ENCODE results near the gene TMEM131L.

TMEM131L gene

DNA sequence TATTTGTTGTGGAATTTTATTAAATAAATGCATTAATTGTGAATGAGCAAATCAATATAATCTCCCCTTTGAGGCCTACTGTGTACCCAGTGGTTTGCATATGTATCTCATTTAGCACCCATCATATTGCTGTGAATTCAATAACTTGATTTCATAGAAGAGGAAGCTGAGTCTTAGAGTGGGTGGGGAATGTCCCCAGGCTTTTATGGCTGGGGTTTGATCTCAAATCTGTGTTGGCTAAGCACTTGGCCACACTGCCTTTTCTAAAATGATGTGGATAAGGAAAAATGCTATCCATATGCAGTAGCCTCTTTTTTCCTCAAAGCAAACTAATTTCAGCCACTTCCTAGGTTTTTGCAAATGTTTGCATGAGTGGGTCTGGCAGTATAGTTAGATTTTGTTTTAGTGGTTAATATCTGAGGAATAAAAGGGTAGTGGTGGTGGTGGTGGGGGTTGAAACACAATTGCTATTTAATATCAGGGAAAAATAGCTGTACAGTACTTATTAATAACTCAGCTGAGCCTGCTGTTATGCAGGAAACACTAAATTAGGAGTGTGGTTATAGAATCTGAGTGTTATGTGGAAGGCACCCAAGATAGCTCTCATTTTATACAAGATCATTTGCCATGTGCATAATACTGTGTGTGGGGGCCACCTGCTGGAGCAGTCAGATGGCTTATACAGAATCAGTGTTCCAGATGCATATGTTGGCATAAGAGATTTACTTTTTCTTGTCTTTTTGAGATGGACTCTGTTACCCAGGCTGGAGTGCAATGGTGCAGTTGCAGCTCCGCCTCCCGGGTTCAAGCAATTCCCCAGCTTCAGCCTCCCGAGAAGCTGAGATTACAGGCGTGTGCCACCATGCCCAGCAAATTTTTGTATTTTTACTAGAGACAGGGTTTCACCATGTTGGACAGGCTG is 108.0 kb downstream of the TMEM131L start:
- peak; percentile 75 for DNase-seq (ENCODE audit: low spot score)

DNA sequence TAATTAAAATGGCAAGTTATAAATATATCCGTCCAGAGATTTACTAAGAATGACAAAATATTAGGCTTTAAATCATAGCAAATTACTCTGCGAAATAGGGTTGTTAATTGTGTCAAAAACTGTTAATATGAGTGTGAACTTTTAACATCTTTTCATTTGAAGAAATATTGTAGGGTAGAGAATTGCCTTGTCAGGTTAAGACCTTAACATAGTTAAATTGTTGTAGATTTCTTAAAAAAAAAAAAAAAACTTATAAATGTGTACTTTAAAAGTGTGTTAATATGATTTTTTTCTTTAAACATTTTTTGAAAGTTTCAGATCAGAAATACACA is 110.2 kb downstream of the TMEM131L start:
- DNase-seq (ENCODE audit: low spot score) = no peak

DNA sequence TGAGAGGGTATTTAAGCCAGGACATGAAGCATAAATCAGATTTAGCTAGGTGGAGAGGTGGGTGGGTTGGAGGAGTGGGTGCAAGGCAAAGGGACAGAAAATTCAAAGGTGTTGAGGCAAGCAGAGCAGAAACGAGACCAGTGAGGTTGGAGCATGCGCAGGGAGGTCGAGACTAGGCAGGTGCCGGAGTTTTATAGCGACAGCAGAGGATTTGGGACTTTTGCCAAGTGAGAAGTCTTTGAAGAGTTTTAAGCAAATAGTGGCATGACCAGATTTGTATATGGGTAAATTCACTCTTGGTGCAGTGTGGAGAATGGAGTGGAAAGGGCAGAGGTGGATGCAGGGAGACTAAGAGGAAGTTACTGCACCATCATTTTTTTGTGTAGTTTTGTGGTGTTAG is 110.9 kb downstream of the TMEM131L start:
- no peak for DNase-seq (ENCODE audit: low spot score)

DNA sequence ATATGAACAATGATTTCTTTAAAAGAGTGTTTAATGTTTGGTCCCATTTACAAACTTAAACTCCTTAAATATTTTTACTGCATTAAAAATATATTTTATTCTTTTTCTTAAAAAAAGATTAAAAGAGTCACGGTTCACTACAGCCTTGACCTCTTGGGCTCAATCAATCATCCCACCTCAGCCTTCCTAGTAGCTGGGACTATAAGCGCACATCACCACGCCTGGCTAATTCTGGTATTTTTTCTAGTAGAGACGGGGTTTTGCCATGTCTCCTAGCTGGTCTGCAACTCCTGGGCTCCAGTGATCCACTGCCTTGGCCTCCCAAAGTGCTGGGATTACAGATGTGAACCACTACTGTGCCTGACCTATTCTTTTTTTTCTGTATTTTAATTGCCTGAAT is 113.2 kb downstream of the TMEM131L start:
- no peak for DNase-seq (ENCODE audit: low spot score)

DNA sequence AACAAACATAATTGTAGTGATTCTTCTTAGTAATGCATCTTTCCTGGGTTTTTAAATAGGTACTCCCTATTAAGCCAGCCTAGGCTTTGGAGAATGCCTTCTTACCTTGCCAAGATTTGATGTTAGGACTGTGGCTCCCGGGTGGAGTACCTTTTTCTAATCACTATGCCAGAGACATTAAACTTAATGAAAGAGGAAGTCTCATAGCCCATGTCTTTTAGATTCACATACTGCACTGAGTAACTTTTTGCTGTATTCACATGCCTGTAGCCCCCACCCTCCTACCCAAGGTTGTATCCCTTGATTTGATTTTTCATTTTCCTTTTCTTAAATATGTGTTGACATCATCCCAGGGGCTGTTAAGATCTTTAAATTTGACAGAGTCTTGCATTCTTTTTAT is 113.7 kb downstream of the TMEM131L start:
- DNase-seq (ENCODE audit: low spot score) = peak; percentile 33

DNA sequence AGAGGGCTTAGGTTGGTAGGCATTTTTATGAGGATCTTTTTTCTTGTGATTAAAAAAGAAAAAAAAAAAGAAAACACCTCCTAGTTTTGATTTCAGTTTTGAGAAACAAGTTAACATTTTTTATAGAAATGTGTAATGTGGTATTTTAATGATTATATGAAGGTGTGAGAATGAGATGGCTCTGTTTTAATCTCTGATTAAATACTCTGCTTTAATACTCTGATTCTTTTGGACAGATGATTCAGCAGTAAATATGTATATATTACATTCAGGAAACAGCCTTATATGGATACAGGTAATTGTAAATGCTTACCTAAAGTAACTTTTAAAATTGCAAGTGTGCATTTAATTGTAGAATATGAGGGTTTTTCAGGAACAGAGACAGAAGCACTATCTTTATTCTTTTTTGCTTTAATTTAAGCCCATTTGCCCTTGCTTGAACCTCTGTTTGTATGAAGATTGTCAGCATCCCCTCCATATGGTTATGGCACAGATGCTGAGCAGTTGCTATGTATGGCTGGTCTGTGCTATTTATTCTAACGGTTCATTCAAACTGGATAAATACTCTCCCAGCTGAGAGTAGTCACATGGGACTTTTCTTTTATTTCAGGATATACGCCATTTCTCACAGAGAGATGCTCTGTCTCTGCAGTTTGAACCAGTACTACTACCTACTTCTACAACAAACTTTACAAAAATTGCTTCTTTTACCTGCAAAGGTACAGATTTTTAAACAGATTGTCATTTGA is 117.0 kb downstream of the TMEM131L start:
- no peak for DNase-seq (ENCODE audit: low spot score)

DNA sequence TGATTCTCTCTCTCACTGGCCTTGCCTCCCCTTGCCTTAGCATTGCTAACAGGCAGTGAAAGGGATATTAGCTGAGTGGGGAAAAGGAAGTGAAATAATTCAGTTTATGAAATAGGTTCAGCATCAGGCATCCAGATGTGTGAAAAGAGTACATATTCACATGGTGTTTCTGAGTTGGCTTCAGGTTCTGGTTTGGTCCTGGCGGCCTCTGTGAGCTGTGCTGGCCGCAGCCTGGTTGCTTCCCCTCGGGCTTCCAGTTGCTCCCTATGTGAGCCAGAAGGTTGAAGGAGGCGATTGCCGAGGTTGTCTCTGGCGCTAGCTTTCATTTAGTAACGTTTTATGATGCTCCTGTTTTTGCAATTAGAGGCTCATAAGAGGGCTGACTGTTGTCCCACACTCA is 118.9 kb downstream of the TMEM131L start:
- no peak for DNase-seq (ENCODE audit: low spot score)

DNA sequence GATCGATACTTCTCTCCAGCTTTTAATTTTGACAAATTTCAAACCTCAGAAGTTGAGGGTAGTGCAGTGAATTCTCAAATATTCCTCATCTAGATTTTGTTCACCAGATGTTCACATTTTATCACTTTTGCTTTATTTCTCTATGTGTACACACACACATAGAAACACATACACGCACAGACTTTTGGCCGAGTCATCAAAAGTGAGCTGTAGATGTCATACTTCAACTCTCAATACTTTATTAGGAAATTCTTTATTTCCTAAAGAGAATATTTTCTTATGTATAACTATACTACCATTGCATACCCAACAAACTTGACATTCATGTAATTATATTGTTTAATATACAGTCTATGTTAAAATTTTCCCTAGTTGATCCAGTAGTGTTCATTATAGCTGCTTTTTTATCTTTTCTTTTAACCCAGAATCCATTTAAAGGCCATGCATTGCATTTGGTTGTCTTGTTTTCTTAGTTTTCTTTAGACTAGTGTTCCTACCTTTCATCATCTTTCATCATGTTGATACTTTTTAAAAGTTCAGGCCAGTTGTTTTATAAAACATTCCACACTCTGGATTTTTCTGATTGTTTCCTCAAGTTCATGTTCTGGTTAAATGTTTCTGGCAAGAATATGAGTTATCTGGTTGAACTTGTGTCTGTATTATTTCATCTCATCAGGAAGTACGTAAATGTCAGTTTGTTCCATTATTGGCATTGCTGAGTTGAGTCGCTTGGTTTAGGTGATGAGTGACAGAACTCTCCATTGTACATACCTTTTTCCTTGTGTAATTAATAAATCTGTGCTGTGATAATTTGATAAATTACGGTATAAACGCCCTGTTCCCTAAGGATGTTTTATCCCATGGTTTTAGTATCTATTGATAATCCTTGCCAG is 123.8 kb downstream of the TMEM131L start:
- no peak for DNase-seq (ENCODE audit: low spot score)

DNA sequence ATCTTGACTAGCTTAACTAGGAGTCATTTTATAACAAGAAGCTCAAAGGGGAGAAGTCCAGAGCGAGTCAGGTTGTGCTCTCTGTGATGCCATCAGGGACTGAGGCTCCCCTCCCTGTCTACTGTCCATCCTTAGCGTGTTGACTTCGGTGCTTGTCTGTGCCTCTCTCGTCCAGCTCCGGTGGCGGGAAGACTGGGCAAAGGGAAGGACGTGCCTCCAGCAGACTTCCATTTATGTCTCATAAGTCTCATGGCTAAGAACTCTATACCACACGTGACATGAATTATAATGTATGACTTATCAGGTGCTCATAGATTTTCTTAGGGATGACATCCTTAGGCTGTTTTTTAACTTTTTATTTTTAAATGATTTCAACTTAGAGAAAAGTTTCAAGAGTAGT is 125.3 kb downstream of the TMEM131L start:
- DNase-seq (ENCODE audit: low spot score) = no peak

DNA sequence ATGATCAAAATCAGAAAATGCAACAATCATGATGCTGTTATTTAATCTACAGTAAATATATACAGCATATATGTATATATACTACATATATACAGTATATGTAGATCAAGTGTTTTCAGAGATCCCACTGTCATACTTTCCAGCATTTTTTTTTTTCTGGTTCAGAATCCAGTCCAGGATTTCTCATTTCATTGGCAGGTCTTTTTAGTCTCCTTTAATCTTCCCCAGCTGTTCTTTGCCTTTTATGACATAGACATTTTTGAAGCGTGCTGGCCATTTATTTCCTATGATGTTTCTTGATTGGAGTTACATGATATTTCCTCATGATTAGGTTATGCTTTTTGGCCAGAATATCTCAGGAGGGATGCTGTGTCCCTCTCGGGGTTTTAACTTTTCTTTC is 125.9 kb downstream of the TMEM131L start:
- no peak for DNase-seq (ENCODE audit: low spot score)

DNA sequence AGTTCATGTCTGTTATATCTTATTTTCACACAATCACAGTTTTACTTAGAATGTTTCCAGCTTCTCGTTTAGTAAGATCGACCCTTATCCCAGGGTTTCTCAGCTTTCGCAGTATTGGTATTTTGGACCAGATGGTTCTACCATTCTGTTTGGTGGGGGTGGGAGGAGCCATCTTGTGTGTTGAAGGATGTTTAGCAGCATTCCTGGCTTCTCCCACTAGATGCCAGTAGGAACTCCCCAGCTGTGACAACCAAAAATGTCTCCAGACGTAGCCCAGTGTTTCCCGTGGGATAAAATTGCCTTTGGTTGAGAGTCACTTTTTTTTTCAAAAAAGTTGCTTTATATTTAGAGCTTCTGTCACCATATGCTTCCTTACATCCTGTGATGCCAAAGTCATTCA is 127.0 kb downstream of the TMEM131L start:
- no peak for DNase-seq (ENCODE audit: low spot score)

DNA sequence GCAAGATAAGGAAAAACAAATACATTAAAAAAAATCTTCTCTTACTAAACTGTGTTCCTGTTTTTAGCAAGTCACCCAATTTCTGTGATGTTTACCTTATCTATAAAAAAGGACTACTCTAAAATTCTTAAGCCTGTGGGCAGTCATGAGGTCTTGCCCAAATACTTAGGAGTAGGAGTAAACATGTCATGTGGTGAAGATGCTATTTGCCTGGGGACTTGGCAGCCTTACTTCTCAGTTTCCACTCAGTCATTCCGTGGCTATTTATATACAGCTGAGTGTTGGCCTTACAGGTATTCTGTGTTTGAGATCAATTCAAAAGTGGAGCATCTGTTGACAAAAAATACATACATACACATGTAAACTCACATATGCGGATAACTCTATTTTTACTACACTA is 128.1 kb downstream of the TMEM131L start:
- DNase-seq (ENCODE audit: low spot score) = no peak

DNA sequence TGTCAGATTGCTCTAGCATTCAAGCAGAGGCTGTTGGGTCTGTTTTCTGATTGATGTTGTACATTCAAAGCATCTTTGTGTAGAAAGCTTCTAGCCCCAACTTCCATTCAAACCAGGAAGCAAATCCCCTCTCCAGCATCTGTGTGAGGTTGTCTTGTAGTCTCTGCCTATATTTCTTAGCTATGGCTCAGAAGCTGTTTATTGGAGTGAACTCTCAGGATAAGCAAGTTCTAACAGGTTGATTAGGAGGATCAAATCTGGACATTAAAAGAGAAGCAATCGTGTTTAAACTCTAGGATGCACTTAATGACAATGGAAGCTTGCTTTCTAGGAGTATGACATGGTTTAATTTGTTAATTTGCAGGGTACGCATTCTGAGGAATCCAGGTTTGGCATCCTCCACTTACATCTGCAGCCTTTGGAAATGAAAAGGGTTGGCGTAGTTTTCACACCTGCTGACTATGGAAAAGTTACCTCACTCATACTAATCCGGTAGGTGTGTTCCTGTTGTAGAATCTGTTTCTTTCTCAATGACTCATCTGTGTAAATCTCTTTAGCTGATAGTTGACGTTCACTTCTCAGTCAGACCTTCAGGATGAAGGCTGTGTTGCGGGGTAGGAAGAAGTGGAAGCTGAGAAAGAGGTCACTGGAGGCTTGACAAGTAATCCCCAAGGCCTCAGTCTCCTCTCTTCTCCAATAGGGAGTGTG is 129.9 kb downstream of the TMEM131L start:
- no peak for DNase-seq (ENCODE audit: low spot score)

DNA sequence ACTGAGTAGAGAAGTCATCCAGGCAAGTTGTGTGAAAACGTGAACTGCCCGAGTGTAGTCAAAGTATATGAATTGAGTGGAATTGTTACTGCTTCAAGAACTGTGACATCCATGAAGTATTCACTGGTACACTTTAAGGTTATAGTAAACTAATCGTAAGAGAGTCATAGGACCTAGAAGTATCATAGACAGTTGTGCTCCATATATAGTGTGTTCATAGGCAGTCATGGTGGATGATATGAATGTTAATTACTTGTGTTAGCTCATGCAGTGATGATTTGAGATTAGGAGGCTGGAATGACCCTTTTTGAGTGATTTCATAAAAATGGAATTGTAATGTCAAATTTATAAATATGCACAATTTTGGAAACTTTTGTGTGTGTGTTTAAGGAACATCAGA is 136.6 kb downstream of the TMEM131L start:
- no peak for DNase-seq (ENCODE audit: low spot score)

DNA sequence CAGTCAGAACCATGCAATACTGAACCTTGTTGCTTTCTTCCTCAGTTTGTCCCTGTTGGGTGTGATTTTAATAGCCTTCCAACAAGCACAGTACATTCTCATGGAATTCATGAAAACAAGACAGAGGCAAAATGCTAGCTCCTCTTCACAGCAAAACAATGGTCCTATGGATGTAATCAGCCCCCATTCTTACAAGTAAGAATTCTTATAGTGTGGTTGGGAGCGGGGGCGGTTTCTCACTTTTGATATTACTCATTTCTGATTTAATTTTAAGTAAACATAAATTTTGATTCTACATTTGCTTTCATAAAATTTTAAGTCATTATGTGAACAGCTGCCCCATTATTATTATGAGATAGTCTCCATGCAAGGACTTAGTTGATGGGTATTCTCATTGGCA is 137.1 kb downstream of the TMEM131L start:
- DNase-seq (ENCODE audit: low spot score) = no peak

DNA sequence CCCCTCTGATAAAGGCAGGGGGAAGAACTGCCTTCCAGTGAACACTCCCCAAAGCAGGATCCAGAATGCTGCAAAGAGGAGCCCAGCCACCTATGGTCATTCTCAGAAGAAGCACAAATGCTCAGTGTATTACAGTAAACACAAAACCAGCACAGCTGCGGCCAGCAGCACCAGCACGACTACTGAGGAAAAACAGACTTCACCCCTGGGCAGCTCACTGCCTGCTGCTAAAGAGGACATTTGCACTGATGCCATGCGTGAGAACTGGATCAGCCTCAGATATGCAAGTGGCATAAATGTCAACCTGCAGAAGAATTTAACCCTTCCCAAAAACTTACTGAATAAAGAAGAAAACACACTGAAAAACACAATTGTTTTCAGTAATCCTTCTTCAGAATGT is 137.7 kb downstream of the TMEM131L start:
- DNase-seq (ENCODE audit: low spot score) = no peak

DNA sequence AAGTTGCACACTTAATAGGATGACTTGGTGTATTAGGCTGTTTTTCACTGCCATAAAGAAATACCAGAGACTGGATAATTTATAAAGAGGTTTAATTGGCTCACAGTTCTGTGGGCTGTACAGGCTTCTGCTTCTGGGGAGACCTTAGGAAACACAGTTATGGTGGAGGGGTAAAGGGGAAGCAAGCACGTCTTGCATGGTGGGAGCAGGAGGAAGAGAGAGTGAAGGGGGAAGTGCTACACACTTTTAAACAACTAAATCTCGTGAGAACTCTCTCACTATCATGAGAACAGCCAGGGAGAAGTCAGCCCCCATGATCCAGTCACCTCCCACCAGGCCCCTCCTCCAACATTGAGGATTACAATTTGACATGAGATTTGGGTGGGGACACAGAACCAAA is 142.9 kb downstream of the TMEM131L start:
- DNase-seq (ENCODE audit: low spot score) = peak; percentile 47

DNA sequence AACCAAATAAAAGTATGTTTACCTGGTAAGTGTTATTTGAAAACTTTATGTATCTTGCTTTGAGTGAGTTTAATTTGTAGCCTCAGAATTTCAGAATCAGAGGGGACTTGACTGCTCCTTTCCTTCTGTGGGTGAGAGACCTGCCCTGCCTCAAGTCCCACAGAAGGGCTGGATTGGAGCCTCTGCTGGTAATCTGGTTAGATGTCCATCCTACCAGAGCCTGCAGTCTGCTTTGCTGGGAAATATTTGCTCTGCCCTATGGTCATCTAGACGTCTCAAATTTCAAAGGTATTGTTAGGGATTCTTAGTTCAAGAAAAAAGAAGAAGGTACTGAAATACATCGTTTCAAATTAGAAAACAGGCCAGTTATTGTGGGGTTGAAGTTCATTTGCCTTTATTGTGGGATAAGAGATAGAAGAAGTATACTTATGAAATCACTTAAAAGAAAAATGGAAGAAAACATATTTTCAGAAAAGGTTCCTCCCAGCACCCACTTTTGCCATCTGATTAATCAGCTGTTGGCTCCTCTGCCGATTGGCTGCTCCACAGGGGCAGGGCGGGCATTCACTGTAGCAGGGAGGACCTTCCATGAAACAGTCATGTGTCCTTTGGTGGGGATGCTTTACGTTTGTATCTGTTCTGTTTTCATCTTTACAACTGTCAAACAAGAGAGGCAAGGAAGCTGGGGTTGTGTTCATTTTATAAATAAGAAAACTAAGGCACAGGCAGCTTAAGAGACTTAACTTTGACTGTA is 144.6 kb downstream of the TMEM131L start:
- DNase-seq (ENCODE audit: low spot score) = no peak

DNA sequence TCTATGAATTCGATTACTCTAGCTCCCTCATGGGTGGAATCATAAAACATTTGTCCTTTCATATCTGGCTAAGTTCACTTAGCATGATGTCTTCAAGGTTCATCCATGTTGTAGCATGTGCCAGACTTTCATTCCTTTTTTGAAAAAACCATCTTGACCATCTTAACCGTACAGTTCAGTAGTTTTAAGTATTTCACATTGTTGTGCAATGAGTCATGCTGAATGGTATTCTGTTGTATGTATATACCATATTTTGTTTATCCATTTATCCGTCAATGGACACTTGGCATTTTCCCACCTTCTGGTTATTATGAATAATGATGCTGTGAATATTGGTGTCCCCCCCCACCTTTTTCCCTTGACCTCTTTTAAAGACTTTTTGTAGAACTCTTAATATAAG is 145.5 kb downstream of the TMEM131L start:
- no peak for DNase-seq (ENCODE audit: low spot score)

DNA sequence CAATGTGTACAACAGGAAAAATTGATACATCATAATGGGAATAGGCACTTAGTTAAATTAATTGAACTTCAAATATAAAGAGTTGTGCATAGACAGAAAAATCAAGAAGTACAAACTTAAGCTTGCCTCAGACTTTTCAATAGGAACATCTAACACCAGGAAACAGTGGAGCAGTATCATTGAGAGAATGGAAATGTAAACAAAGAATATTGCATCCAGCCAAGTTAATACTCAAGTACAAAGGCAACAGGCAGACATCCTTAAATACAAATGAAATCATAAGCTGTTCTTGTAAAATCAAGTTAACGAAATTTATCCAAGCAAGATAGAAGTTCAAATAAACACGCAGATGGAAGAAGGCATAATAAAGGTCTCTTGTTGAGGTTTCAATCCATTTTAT is 146.7 kb downstream of the TMEM131L start:
- DNase-seq (ENCODE audit: low spot score) = no peak

DNA sequence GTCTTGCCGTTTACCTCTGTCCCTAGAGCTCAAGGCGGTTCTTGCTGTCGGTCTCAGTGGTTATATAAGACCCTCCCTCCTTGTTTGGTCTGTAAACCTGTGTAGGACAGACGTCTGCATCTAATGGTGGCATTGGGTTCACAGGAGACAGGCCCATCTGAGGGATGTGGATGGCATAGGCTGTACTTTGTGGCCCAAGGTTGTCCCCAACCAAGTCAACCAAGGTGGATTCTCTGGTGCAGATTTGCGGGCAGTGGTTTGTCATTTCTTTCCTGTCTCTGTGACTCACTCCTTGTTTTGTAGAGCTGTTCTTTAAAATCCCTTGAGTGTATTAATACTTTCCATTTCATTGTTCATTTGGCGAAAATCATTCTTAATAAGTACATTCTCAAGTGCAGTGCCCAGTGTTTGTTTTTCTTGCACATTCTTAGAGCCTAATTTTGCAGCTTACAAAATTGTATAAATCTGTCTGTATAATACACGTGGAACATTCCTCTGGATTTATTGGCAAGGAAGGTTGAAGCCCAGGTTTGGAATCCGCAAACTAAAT is 149.9 kb downstream of the TMEM131L start:
- DNase-seq (ENCODE audit: low spot score) = no peak
